Frontal cortex (tissue), 4 donors: Measurements from ENCODE around the gene BANF1. TPM values are rescaled to one million over a fixed set of nuclear protein-coding genes. Genes with fewer than 3 reads are reported as not detected.
A peak's percentile ranks its signal among the peaks of the same experiment; 100 is the strongest.

Source experiments
- DNase-seq, 2 donors: peaks; one replicate each; pipeline ENCODE4 v3.0.0; 2012; ENCODE audit warnings: low spot score in 2 of 2
- FAIRE-seq: peaks from 2 replicates; lab custom pipeline; 2012; peaks lifted over from hg19 to GRCh38; lab: Jason Lieb, UNC
- total RNA-seq: library from RNA; depleted of rRNA; stranded (reverse); fragments of >200 nt; gene quantifications from one replicate; pipeline ENCODE4 v1.2.3, GENCODE V29; 2014
- donor health status: control.
- donor health status: control.
- donor health status: control.

The BANF1 gene, protein sequence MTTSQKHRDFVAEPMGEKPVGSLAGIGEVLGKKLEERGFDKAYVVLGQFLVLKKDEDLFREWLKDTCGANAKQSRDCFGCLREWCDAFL
- total RNA-seq, result 25.3 TPM

DNA sequence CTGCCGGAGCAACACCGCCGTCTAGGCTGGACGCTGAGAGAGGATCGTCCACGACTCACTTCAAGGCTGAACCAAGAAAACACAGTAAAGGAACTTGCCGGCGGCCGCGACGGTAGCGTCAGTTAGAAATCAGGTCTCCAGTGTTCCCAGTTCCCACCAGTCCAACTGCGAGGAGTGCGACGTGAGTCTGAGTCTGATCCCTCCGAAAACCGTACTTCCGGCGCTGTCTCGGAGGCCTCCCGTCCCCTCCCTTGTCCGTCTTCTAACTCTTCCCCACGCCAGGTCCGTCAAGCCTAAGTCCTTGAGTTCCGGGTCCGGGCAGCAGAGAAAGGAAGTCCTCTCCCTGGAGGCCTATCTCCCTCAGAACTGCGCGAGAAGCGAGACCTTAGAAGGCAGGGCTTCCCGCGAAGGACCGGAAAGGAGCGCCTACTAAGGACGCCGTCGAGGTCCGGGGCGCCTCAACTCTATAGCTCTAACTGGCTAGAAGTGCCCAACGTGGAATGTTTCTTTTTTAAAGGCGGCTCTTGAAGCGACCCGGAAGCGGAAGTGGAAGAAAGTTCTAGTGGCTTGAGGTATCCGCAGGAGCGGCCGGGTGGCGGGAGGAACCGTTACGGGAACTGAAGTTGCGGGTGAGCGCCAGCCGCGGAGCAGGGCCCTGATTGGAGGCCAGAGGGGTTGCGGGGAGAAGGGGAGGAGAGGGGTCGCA is at the start of gene BANF1, which contains the start of gene EIF1AD:
BANF1 (plus strand) TSS at position 562 of the 706 bp plus-strand sequence. CDS start 748 bp downstream, outside the sequence.
EIF1AD (minus strand) TSS at position 216 of the 706 bp plus-strand sequence. CDS start 1,768 bp downstream, outside the sequence.
- FAIRE-seq, result no peak

GRCh38 chr11:65953471-65953870 is 48.8 kb upstream of the BANF1 start:
- DNase-seq (no peak), FAIRE-seq (no peak)

More for the DNA sequence above, at the start of gene BANF1, which contains the start of gene EIF1AD:
- DNase-seq, result peak; percentile 84

DNA sequence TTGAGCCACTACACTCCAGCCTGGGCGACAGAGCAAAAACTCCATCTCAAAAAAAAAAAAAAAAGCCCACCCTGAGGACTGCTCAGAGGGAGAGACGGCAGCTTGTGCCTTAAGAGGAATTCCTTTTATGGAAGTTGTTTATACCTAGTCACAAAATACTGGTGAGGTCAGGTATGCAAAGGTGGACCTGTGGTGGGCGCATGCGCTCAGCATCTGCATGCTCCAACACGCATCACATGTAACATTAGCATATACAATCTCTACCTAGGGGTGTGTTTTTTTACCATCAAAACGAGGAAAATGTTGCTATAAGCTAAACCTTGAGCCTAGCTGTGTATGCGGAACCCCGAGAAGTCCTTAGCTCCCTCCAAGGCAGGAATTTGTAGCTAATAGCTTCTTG is 47.5 kb upstream of the BANF1 start:
- no peak for DNase-seq
- FAIRE-seq, result no peak

- DNase-seq, result no peak
- FAIRE-seq, result no peak
Observed at GRCh38 chr11:65958291-65958690, 44.0 kb upstream of the BANF1 start.

GRCh38 chr11:65958774-65959420 is 43.4 kb upstream of the BANF1 start:
- DNase-seq (no peak), FAIRE-seq (no peak)

DNA sequence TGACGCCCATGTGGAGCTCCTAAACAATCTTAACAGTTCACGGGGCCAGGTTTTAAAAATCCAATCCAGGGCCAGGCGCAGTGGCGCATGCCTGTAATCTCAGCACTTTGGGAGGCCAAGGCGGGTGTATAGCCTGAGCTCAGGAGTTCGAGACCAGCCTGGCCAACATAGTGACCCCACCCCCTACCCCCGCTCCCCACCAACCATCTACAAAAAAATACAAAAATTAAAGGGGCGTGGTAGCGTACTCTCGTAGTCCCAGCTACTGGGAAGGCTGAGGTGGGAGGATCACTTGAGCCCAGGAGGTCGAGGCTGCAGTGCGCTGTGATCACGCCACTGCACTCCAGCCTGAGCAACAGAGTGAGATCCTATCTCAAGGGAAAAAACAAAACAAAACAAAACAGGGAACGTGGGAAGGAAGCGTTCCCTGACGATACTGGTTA is 41.5 kb upstream of the BANF1 start:
- no peak for DNase-seq
- no peak for FAIRE-seq

GRCh38 chr11:65961267-65962140 is 40.8 kb upstream of the BANF1 start, which contains the start of gene SART1:
SART1 (plus strand) TSS chr11:65961734; CDS start chr11:65961781, 47 bp downstream.
- no peak for FAIRE-seq
- peak; percentile 99 for DNase-seq

- no peak for DNase-seq
- FAIRE-seq, result no peak
Observed at GRCh38 chr11:65962141-65962564, 40.1 kb upstream of the BANF1 start.

DNA sequence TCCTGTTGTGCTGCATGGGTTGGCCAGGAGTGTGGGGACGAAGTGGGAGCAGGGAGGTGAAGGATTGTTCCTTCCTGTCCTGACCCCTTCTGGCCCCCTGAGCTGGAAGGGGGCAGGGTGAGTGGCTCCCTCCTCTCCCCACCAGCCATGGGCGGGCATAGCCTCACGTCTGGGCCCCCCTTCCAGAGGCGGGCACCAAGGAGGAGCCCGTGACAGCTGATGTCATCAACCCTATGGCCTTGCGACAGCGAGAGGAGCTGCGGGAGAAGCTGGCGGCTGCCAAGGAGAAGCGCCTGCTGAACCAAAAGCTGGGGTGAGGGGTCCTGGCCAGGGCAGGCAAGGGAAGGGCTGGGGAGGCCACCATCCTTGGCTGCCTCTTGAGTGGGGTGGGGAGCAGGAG is 37.4 kb upstream of the BANF1 start:
- FAIRE-seq (no peak), DNase-seq (no peak)

GRCh38 chr11:65965986-65966762 is 36.1 kb upstream of the BANF1 start:
- no peak for FAIRE-seq
- DNase-seq, result no peak

DNA sequence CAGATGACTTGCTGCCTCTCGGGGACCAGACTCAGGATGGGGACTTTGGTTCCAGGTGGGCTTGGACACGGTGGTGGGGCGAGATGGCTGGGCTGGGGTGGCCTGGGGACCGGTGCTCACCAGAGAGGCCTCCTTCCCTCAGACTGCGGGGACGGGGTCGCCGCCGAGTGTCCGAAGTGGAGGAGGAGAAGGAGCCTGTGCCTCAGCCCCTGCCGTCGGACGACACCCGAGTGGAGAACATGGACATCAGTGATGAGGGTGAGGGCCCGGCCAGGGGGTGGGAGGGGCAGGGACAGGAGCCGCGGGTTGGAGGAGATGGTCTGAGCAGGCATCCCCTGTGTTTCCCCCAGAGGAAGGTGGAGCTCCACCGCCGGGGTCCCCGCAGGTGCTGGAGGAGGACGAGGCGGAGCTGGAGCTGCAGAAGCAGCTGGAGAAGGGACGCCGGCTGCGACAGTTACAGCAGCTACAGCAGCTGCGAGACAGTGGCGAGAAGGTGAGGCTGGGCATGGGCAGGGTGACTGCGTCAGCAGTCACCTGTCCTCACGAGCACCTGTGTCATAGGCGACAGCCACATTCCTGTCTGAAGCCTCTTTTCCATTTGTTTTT is 34.9 kb upstream of the BANF1 start:
- DNase-seq (no peak), FAIRE-seq (no peak)

DNA sequence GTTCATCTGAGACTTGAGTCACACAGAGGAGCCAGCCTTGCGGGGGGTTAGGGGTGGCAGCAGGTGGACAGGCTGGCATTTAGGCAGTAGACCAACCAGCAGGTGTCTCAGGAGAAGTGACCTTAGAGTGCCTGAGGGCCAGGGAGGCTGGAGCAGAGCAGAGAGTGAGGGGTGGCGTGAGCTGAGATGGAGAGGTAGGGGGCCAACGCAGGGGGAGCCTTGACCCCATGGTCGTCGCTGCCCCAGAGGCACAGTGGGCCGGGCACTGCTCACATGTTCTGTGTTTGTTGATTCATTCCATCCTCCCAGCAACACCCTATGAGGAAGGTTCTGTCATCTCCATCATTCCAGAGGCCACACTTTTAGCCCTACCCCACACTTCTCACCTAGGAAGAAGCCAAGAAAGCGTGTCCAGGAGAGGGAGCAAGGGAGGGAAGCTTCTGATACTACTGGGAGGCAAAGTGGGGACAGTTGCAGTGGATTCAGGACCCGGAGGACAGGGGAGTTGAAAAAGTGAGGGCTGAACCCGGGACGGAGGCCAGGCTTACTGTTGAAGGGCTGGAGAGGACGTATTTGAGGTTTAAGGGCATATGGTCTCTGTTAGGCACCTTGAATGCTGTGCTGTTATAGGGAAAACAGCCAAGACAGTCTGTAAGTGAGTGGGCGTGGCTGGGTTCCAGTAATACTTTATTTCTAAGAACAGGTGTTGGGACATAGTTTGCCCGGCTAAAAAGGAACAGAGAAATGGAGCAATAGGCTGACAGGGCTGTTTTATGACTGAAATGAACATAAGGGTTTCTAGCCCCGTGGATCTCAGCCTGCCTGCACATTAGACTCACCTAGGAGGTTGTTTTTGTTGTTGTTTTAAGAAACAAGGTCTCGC is 33.5 kb upstream of the BANF1 start:
- FAIRE-seq, result no peak

DNA sequence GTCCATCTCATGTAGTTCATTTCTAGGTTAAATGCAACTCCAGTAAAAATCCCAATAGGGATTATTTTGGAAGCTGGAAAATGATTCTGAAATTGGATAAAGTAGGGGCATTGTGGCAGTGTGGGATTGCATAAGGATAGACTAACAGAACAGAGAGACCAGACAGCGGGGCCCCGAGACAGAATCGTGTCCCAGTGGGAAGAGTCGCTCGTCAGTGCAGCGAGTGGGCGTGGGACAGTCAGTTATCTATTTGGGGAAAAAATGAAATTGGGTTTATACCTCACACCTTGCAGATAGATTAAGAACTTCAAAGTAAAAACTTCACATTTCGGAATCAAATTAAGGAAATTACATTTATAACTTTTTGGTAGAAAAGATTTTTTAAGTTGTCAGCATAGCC is 30.2 kb upstream of the BANF1 start:
- DNase-seq, result no peak
- FAIRE-seq, result no peak

More for the DNA sequence above, 33.5 kb upstream of the BANF1 start:
- no peak for DNase-seq

DNA sequence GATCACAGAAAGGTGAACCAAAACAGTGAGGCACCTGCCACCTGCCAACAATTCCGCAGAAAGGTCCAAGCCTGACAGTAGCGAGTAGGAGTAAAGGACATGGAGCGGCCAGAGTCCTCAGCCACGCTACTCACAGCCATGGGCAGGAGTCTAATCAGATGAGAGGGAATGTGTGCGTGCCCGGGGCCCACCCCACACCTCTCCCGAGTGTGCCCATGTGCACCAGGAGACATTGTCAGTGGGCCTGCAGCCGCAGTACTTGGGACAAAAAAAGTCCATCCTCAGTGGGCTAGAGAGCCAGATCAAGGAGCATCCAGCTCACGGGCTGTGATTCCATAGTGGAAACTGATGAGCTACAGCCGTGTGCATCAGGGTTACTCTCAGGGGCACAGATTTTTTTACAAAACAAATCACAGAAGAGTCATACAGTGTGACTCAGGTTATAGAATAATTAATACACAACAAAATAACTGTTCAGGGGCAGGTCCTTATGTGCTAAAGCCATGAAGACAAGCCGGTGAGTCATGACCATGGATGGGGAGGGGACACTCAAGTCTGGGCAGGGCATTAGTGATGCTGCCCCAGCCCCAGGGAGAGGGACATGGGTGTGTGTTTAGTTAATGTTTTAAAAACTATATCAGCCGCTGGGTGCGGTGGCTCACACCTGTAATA is 28.7 kb upstream of the BANF1 start:
- FAIRE-seq, result no peak

GRCh38 chr11:65975771-65976170 is 26.5 kb upstream of the BANF1 start:
- DNase-seq (no peak), FAIRE-seq (no peak)

More for the DNA sequence above, 28.7 kb upstream of the BANF1 start:
- no peak for DNase-seq

DNA sequence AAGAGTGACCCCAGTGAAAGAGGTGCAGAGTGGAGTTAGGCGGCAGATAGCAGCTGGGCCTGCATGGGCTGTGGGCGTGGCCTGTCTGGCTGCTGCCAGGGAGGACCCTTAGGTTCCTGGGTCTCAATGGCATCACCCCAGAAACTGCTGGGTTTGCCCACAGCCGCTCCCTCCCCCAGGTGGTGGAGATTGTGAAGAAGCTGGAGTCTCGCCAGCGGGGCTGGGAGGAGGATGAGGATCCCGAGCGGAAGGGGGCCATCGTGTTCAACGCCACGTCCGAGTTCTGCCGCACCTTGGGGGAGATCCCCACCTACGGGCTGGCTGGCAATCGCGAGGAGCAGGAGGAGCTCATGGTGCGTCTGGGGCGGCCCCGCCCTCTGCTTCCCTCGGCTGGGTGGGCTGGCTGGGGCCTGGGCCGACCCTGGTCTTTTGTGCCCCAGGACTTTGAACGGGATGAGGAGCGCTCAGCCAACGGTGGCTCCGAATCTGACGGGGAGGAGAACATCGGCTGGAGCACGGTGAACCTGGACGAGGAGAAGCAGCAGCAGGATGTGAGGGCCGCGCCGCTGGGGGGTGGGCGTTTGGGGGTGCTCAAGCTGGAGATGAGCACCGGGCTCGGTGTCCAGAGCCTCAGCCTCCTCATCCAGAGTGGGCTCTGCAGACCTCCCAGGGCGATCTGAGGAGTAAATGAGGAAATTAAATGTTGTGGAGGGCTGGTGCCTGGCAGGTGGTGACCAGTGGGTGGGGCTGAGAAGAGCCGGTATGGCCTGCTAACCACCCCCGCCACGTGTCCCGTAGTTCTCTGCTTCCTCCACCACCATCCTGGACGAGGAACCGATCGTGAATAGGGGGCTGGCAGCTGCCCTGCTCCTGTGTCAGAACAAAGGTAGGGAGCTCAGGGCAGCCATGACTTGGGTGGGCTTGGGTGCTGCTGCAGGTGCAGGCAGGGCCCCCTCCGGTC is 25.8 kb upstream of the BANF1 start:
- DNase-seq (no peak), FAIRE-seq (no peak)
